ENCODE results near the gene ZSWIM5.
A peak's percentile ranks its signal among the peaks of the same experiment; 100 is the strongest.
"Not testable (repeated sequence)": the region's sequence is repeated elsewhere in the genome, so short reads cannot be mapped to it uniquely, and the experiment has no call there.

Gene ZSWIM5

DNA sequence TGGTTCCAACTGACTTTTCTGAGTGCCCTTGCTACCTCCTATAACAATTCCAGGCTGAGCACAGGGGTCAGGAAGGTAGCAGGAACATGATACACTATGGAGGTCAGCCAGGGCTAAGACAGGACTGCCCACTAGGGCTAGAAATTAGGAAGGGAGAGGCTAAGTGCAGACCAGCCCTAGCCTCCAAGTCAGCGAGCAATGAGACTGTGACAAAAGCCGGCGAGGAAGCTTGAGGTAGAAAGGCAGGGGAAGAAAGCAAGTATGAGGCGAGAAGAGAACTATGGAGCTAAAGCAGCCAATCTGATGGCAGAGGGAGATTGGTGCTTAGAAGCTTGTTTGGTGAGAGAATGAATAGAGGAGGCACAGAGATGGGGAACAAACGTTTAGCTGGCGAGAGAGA is 189.6 kb downstream of the ZSWIM5 start:
- DNase-seq: no peak

DNA sequence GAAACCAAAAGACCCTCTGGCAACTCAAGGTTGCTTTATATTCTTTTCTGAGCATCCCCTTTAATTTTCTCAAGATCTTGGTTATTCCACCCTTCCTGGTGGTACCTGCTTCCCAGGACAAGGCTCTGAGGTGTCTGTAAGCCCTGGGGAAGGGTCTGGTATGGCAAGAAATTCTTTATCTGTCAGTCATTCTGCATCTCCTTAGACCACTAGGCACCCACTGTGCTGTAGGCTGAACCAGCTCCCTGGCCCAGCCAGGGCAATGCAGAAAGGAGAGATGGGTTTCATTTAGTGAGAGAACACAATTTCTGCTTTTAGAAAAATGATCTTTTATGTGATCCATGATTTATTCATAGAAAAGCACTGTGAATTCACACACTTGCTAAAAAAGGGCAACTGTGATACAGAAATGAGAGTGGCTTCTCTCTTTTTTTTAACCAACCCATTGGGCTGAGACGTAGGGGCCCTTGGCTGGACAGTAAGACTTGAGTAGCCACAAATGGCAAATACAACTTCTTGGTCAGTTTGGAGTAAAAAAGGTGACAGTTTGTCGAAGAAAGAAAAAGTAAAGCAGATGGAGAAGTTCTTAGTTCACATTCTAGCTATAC is 190.2 kb downstream of the ZSWIM5 start:
- no peak for DNase-seq

DNA sequence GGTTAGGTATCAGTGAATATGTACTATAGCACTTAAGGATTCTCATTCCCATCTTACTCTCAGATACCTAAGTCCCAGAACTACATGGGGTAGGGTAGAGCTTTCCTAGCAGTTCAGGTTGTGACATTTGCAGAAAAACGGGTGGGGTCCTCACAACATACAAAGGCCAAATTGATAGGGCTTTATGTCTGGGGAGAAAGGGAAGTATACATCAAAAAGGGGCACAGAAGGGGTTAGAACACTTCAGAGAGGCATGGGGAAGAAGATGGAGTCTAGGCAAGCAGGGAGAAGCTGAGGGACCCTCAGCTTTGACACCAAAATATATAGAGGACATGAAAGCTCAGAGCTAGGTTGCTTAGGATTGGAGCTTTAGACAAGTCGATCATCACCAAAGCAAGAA is 190.7 kb downstream of the ZSWIM5 start:
- no peak for DNase-seq

DNA sequence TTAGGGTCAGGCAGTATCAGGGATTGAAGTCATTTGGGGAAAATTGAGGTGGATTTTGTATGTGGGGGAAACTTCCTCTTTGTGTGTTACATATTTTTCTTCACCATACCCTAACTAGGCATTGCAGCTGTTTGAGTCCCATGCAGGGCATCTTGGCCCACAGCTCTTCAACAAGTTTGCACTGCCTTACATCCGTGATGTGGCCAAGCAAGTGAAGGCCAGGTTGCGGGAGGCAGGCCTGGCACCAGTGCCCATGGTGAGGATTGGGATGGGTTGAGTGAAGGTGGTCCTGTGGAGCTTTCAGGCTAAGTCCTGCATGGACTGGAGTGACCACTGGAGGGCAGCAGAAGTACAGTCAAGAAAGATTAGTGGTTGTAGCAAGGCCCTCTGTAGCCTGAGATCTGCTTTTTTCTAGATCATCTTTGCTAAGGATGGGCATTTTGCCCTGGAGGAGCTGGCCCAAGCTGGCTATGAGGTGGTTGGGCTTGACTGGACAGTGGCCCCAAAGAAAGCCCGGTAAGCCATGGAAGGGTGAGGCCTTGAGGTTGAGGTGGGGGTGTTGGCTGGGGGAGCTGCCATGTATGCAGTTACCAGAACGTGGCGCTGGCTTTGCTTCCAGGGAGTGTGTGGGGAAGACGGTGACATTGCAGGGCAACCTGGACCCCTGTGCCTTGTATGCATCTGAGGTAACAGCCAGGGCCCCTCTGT is 191.9 kb downstream of the ZSWIM5 start:
- DNase-seq: peak; percentile 84 to 86

DNA sequence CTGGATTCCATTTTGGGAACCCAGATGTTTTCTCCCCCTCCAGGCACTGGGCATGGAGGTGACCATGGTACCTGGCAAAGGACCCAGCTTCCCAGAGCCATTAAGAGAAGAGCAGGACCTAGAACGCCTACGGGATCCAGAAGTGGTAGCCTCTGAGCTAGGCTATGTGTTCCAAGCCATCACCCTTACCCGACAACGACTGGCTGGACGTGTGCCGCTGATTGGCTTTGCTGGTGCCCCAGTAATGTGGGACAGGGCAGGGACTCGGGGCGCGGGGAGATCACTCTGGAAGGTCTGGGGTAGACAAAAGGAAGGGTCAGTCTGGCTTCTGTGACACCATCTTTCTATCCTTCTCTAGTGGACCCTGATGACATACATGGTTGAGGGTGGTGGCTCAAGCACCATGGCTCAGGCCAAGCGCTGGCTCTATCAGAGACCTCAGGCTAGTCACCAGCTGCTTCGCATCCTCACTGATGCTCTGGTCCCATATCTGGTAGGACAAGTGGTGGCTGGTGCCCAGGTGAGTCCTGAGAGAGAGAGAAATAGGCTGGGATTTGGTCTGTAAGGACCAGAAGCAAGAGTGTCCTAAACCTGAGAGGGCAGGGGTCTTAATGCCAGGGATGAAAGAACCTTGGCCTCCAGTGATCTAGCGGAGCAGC is 192.7 kb downstream of the ZSWIM5 start:
- no peak for DNase-seq

DNA sequence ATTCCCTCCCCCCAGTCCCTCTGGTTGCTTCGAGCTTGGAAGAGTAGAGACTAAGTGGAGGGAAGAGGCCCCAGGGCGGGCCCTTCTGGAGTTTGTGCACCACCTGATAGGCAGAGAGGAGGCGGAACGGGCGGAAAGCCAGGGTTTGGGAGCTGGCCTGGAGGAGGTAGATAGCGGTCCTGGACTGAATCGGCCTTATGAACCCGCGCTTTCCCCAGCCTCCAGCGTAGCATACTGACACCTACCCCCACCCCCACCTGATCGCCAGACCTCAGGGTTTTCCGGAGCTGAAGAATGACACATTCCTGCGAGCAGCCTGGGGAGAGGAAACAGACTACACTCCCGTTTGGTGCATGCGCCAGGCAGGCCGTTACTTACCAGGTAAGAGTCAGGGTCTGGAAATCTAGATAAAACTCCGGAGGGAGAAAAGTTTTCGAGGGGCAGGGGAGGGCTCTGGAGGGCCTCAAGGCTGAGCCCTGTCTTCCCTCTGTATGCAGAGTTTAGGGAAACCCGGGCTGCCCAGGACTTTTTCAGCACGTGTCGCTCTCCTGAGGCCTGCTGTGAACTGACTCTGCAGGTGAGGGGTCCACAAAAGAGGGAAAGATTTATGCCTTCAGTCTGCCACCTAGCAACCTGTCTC is 193.6 kb downstream of the ZSWIM5 start:
- peak in 1 of 2 donors; percentile 9 for DNase-seq

DNA sequence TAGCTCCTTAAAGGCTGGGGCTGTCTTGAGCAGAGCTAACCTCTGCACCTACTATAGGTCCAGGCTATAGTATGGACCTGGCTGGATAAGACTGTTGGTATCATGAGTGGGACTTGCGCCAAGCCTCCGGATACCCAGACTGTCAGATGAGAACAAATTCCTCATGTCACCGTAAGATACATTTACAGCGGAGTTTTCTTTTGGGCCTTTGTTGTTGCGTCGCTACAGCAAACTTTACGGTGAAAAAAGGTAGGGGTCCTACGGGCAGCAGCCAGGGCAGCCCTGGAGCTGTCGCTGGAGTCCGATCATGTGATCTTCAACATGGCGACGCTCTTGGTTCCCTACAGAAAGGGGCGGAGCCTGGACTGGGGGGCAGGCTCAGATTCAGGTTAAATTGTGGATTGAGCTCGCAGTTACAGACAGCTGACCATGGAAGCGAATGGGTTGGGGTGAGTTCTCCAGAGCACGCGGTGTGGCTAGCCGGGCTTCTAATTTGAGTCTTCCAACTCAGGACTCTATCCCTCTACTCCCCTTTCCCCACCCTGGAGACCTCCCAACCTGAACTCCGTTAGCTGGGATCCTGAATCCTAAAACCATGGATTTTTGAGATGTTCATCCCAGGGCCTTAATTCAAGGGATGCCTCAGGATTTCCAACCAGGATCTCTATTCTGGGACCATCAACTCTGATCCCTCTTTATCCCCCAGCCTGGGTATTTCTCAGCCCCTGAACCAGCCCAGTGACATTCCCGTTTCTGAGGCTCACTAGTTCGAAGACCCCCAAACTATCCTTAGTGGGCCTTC is 194.4 kb downstream of the ZSWIM5 start, which contains the start of gene UROD:
Gene UROD (plus strand): TSS at position 418 of the 802 bp plus-strand sequence. CDS start 12 bp downstream, at position 430.
- peak; percentile 92 for DNase-seq

DNA sequence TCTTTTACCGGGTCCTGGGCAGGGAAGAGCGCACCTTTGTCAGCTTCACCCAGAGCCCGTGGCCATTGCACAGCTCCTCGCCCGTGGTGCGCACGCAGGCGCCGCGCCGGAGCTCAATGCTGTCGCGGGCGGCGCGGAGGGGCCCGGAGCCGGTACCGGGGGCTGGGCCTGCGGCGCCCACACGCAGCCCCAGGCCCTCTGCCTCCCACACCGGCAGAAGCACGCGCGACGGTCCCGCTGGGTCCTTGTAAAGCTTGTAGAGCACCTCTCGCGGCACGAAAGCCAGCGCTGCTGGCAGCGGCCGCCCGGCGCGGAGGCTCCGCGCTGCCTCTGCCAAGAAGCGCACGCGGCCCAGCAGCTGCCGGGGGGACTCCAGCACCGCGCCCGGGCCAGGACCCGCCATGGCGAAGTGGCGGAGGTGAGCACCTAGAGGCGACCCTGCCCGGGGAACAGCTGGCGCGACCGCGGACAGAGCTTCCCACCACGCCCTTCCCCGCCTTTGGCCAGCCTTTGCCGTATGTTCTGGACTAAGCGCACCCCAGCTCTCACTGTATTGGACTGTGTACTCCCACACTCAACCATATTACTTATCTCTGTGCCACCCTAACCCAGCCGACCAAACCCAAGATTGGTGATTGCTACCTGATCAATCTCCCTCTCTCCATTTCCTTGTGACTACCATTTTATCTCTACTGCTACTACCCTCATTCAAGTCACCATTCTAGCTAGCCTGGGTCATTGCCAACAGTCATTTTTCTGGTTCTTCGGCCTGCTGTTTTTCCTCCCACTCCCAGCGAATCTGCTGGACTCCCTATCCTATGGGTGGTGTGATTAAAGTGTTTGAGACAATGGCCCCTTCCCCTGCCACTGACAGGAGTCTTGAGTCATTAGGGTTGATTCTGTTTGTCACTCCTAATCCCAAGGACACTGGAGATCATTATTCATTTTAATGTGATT is 195.3 kb downstream of the ZSWIM5 start, which contains the start of gene HECTD3:
Gene HECTD3 (minus strand): TSS at position 470 of the 957 bp plus-strand sequence. CDS start 67 bp downstream, at position 403.
- DNase-seq: peak; percentile 71 to 79

DNA sequence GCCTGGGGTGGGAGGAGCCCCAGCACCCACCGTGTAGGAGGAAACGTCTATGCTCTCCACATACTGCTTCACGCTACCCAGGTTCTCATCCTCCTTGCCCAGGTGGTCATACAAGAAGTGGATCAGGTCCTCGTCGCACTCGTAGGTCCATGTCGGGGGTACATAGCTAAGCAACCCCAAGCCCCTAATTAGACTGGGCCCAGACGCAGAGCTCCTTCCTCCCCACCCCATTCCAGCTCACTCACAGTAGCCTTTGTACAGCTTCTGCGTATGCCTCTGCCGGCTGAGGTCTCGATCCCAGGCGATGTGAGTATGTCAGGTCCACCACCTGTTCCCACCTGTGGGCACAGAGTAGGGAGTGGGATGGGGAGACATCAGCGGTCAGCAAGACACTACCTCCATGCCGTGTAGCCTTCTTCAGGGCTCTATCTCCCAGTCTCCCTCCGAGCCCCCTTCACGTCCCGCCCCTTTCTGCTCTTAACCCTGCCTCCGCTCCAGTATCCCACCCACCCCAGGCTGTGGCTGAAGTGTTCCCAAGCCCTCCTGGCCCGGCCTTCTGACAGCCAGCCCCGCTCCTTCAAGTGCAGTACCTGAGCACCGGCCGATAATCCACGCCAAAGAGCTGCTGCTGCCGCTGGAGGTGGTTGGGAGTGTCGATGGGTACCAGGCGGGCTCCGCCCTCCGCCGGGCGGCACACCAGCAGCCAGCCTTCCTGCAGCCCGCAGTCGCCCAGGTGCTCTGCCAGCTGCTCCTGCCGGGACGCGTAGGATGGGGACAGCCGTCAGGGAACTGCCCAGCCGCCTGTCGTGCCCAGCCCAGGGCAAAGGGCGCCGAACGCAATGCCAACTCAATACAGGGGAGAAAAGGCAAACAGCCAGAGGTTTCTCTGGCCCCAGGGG is 196.2 kb downstream of the ZSWIM5 start:
- peak in 1 of 2 donors; percentile 11 for DNase-seq

DNA sequence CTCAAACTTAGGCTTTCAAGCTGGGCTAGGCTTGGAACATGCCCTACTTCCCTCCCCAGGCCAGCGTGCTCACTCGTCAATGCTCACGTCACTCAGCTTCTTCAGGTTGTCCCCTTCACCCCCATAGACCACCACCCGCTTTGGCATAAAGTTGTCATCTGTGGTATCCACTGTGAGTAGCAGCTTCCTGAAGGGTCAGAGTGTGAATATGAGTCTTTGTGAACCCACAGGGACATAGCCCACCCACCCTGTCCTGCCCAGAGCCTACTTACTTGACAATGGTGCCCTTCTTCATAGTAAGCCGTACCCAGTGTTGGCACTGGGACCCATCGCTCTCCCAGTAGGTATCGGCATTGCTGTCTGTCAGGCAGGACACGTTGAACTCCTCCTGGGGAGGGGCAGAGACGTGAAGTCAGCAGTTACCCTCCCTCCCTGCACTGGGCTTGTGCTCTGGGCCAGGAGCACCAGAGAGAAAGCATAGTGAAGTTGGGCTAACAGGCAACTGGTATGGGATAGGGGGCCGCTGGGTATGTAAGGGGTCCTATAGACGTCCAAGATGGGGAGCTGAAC is 197.0 kb downstream of the ZSWIM5 start:
- DNase-seq: no peak

DNA sequence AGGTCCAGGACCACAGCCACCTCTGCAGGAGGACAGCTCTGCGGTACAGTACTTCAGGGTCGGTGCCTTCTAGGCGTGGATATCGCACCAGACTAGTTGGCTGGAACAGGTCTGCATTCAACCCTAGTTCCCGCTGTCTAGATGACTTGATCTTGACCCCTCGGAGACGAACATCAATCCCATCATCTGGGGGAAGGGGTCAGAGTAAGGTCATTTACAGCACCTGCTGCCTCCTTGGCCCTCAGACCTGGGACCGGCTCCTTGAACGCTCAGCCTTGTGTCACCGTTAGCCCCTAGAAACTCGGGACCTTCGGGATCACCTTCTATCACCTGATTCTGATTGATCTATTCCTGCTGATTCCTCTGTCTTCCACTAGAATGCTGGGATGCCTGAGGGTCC is 197.9 kb downstream of the ZSWIM5 start:
- DNase-seq: no peak

DNA sequence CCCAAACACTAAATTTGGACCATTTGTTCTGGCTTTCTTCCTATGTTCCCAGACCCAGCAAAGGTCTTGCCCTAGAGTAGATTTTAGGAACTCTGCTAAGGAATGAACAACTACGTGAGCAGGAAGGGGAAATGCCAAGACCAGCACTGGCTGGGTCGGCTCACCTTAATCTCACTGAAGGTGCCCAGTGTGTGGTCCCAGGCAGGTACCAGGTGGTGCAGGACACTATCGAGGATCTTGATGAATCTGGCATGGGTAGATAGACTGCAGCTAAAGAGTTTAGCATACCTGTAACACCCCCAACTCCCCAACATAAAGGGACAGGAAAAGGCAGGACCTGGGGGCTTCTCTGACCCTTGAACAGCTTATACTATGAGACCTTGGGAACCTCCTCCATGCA is 198.3 kb downstream of the ZSWIM5 start:
- DNase-seq: no peak

DNA sequence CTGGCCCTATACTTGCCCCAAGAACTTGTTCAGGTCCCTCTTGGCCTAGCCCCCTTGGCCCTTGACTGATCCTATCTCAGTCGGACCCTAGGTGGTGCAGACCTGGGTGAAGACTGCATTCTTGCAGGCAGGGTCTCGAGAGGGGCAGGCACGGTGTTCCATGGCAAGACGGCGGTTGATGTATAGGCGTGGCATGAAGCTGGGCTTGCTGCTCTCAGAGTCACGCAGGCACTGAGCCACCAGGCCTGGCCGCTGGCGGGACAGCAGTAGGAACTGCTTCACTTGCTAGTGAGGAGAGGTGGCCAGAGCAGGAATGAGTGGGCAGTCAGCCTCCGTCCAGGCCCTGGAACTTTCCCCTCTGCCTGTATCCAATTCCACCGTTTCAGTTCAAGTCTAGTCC is 199.1 kb downstream of the ZSWIM5 start:
- no peak for DNase-seq

DNA sequence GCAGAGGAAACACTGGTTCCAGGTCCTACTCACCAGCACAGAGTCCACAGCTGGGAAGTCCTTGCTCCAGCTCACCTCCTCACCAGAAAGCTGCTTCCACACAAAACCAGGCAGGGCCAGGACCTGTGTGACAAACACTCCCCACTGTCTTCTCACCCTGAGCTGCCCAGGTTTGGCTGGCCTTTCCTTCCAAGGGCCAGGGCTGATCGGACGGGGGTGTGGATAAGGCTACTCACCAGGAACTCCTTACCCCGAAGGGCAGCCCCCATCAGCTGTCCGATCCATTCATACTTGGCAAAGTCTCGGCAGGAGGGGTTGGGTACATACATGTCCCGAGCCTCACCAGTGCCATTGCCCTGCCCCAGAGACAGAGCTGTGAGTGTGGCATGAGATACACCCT is 200.6 kb downstream of the ZSWIM5 start:
- no peak for DNase-seq

DNA sequence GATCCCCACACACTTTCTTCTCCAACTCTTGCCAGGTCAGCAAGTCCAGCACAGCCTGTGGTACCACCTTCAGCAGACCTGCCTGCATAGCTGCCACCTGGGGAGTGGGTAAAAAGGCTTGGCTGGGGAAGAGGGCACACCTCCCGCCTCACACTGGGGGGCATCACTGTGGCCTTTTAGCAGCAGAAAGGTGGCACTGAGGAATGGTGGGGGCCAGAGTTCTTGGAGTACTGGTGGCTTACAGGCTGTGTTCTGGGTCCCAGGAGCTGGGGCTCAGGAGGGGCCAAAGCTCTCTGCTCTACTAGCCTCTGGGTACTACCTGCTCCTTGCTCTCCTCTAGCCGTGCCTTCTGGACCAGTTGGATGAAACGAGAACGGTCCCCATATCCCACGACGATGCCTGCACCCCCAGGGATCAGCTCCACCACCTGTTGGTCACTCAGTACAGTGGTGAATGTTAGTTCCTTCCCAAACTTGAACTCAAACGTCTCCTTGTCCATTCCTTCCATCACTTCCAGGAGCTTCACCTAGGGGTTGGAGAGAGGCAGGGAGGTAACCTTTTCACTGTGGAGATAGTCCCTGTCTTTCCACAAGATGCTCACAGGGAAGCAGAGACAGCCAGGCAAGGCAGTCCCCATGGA is 202.0 kb downstream of the ZSWIM5 start:
- no peak for DNase-seq

DNA sequence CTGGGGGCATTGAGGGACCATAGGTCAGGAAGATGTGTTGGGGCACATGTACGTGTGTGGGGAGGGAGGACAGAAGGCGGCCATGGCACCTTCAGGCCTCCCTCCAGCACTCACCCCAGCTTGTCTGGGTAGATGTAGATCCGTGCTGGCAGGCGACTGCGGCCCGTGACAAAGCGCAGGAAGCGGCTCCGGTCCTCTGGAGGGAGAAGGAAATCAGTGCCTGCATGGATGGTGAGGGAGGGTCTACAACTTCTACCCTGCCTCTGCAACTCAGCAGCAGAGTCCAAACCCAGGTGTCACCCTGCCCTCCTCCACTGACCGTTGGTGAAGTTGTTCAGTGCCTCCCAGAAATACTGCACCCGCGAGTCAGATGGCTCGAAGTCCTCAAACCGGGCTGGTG is 202.7 kb downstream of the ZSWIM5 start:
- DNase-seq: no peak

DNA sequence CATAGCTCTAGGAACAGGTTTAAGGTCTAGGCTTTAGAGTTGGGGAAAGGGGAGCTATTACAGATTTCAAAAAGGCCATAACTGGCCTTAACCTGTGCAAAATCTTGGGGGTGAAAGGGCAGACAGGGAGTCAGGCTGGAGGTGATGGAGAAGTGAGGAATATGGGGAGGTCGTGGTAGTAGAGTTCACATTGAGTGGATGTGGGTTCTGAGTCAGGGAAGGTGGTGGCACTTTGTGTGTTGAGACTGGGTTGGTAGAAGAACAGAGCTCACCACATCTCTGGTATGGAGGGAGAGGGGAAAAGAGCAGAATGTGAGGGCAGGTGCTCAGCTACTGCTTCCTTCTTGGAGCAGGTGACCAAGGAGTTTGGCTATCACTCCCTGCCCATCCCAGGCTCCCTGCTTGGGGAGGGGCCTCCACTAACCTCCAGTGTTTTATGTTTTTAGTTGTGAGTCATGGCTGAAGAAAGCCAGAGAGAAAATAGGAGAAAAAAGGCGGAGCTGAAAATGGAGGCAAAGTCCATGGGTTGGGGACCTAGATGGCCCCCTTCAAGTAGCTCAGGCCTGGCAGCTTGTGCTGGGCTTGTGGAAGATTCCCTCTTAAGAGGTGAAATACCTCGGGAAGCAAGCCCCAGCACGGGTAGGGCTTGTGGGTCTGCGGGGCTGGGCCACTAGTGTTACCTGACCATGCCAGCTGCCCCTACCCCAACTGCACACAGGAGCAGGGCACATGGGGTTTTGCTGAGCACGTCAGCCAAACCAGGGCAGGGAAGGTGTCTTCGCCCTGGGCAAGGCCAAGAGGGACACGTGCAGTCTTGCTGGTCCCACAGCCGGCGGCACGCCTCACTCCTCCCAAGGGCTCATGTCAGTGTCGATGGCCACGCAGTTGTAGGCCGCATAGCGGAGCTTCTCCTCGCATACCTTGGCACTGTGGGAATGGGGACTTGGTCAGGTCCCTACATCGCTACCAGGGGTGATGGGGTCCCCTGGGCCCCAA is 203.5 kb downstream of the ZSWIM5 start:
- no peak for DNase-seq

DNA sequence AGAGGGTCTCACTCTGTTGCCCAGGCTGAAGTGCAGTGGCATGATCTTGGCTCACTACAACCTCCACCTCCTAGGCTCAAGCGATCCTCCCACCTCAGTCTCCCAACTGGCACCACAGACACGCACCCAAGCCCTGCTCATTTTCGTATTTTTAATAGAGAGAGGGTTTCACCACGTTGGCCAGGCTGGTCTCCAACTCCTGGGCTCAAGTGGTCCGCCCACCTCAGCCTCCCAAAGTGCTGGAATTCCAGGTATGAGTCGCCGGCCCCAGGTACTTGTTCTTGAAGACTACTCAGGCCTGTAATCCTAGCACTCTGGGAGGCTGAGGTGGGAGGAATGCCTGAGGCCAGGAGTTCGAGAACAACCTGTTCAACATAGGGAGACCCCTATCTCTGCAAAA is 204.8 kb downstream of the ZSWIM5 start:
- DNase-seq: not testable (repeated sequence)
